Uterus (tissue), 4 donors: ENCODE results near the gene MAP4K5. TPM values are rescaled to one million over a fixed set of nuclear protein-coding genes. Genes with fewer than 3 reads are reported as not detected.
A peak's percentile ranks its signal among the peaks of the same experiment; 100 is the strongest.

Experiments used
- DNase-seq, 2 donors: peaks; one replicate each; pipeline ENCODE4 v3.0.0-alpha.2; 2019 to 2020
- H3K27ac ChIP-seq, 2 donors: fragments of 200-600 bp; sonication (generic); 1 replicate in 1 of 2; 2 replicates in 1 of 2; pipeline ENCODE4 v1.5.1; 2016 to 2018
- H3K27me3 ChIP-seq, 2 donors: fragments of 200-600 bp; sonication (generic); one replicate each; pipeline ENCODE4 v1.5.1; 2018 to 2019; ENCODE audit warnings: control low read depth in 1 of 2
- H3K36me3 ChIP-seq, 2 donors: fragments of 200-600 bp; sonication (generic); one replicate each; pipeline ENCODE4 v1.5.1; 2019; ENCODE audit warnings: control low read depth in 1 of 2
- H3K4me1 ChIP-seq, 2 donors: fragments of 200-600 bp; sonication (generic); one replicate each; pipeline ENCODE4 v1.5.1; 2018 to 2019; ENCODE audit warnings: control low read depth in 1 of 2
- H3K4me3 ChIP-seq, 2 donors: fragments of 200-600 bp; sonication (generic); 1 replicate in 1 of 2; 2 replicates in 1 of 2; pipeline ENCODE4 v1.5.1; 2018 to 2019; ENCODE audit warnings: mild to moderate bottlenecking in 1 of 2
- H3K9me3 ChIP-seq, 2 donors: fragments of 200-600 bp; sonication (generic); one replicate each; pipeline ENCODE4 v1.5.1; 2019; ENCODE audit warnings: control low read depth in 1 of 2
- CTCF ChIP-seq, 4 experiments: fragments of 200-600 bp in 2 of 4; fragments of 450-650 bp in 2 of 4; sonication (generic) in 2 of 4; IDR thresholded peaks; one replicate each; pipeline ENCODE4 v1.5.1; 2016 to 2019; ENCODE audit warnings: antibody characterized with exemption in 4 of 4, mild to moderate bottlenecking in 2 of 4, moderate library complexity in 1 of 4
- POLR2A ChIP-seq, 2 donors: fragments of 450-650 bp; IDR thresholded peaks; one replicate each; pipeline ENCODE4 v1.6.1; 2016; ENCODE audit warnings: antibody characterized with exemption in 2 of 2, mild to moderate bottlenecking in 1 of 2, moderate library complexity in 1 of 2
- intact Hi-C: fragments of 100-400 bp; cut with DNase I; formaldehyde crosslinking; loops from one replicate; pipeline ENCODE4 v1.15.1; 2023; ENCODE audit warnings: low total_unique reads
- total RNA-seq, 4 donors: library from RNA; depleted of rRNA in 3 of 4; stranded (reverse); fragments of >200 nt in 3 of 4; gene quantifications; one replicate each; pipeline versions ENCODE4 v1.1.0 to v1.2.4, GENCODE V29; 2014 to 2023
- donor health status: DM: yes; HTN: yes; CAD: no.

MAP4K5 gene
- total RNA-seq, 4 donors from 2014 or later, result 44.6 to 179 (median 97.8) TPM

- H3K36me3 ChIP-seq, result no peaks in the 10 kb centered on the region
- DNase-seq, result no peak
Measured at GRCh38 chr14:50423529-50423928, 108.8 kb downstream of the MAP4K5 start.

GRCh38 chr14:50421499-50421898, 110.9 kb downstream of the MAP4K5 start:
- intact Hi-C loops, result no loop called here
- Histone ChIP-seq H3K27me3 (no peaks in the 10 kb centered on the region), H3K36me3 (no peaks in the 10 kb centered on the region), H3K4me1 (no peaks in the 10 kb centered on the region), H3K4me3 (no peak overlapping the region), H3K27ac (no peak overlapping the region), H3K9me3 (no peaks in the 10 kb centered on the region)
- no peak for TF ChIP-seq CTCF (IDR thresholded peaks at IDR 0.05)
- no peak for TF ChIP-seq POLR2A (IDR thresholded peaks at IDR 0.05)
- no peak for DNase-seq

More at GRCh38 chr14:50423529-50423928, 108.8 kb downstream of the MAP4K5 start:
- H3K4me1 ChIP-seq, result no peaks in the 10 kb centered on the region
- H3K27me3 ChIP-seq, result no peaks in the 10 kb centered on the region
- no peak overlapping the region for H3K27ac ChIP-seq
- H3K4me3 ChIP-seq, result no peak overlapping the region
- no peaks in the 10 kb centered on the region for H3K9me3 ChIP-seq
- intact Hi-C loops, result no loop called here
- TF ChIP-seq POLR2A (IDR thresholded peaks at IDR 0.05), result no peak
- TF ChIP-seq CTCF (IDR thresholded peaks at IDR 0.05), result no peak

GRCh38 chr14:50417853-50418252, 114.5 kb downstream of the MAP4K5 start:
- DNase-seq, result no peak
- Histone ChIP-seq H3K9me3 (no peaks in the 10 kb centered on the region), H3K36me3 (no peaks in the 10 kb centered on the region), H3K27me3 (no peaks in the 10 kb centered on the region), H3K4me3 (no peak overlapping the region), H3K4me1 (no peaks in the 10 kb centered on the region), H3K27ac (peak overlapping the region in 1 of 2 donors; percentile 13)
- TF ChIP-seq CTCF (IDR thresholded peaks at IDR 0.05) (no peak), POLR2A (IDR thresholded peaks at IDR 0.05) (no peak)
- intact Hi-C loops, result no loop called here

GRCh38 chr14:50410921-50411320, 121.4 kb downstream of the MAP4K5 start:
- no peak for DNase-seq
- no peak overlapping the region for H3K4me3 ChIP-seq
- H3K36me3 ChIP-seq, result no peaks in the 10 kb centered on the region
- H3K27ac ChIP-seq, result no peak overlapping the region
- no peaks in the 10 kb centered on the region for H3K27me3 ChIP-seq
- no peaks in the 10 kb centered on the region for H3K4me1 ChIP-seq
- TF ChIP-seq POLR2A (IDR thresholded peaks at IDR 0.05) (no peak), CTCF (IDR thresholded peaks at IDR 0.05) (no peak)
- H3K9me3 ChIP-seq, result no peaks in the 10 kb centered on the region
- intact Hi-C loops, result no loop called here

GRCh38 chr14:50410071-50410470, 122.3 kb downstream of the MAP4K5 start:
- H3K36me3 ChIP-seq, result no peaks in the 10 kb centered on the region
- H3K27ac ChIP-seq, result no peak overlapping the region
- H3K9me3 ChIP-seq, result no peaks in the 10 kb centered on the region
- TF ChIP-seq CTCF (IDR thresholded peaks at IDR 0.05) (no peak), POLR2A (IDR thresholded peaks at IDR 0.05) (no peak)
- intact Hi-C loops, result no loop called here
- no peak for DNase-seq
- H3K4me1 ChIP-seq, result no peaks in the 10 kb centered on the region
- no peaks in the 10 kb centered on the region for H3K27me3 ChIP-seq
- no peak overlapping the region for H3K4me3 ChIP-seq
